ENCODE data around the gene ADAP2. TPM values are rescaled to one million over a fixed set of nuclear protein-coding genes. Genes with fewer than 3 reads are reported as not detected.
"Not testable (repeated sequence)": the region's sequence is repeated elsewhere in the genome, so short reads cannot be mapped to it uniquely, and the experiment has no call there.

The ADAP2 gene, protein sequence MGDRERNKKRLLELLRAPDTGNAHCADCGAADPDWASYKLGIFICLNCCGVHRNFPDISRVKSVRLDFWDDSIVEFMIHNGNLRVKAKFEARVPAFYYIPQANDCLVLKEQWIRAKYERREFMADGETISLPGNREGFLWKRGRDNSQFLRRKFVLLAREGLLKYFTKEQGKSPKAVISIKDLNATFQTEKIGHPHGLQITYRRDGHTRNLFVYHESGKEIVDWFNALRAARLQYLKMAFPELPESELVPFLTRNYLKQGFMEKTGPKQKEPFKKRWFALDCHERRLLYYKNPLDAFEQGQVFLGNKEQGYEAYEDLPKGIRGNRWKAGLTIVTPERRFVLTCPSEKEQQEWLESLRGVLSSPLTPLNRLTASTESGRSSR
- total RNA-seq, result 3.1 and 8.7 TPM in 2 replicates

DNA sequence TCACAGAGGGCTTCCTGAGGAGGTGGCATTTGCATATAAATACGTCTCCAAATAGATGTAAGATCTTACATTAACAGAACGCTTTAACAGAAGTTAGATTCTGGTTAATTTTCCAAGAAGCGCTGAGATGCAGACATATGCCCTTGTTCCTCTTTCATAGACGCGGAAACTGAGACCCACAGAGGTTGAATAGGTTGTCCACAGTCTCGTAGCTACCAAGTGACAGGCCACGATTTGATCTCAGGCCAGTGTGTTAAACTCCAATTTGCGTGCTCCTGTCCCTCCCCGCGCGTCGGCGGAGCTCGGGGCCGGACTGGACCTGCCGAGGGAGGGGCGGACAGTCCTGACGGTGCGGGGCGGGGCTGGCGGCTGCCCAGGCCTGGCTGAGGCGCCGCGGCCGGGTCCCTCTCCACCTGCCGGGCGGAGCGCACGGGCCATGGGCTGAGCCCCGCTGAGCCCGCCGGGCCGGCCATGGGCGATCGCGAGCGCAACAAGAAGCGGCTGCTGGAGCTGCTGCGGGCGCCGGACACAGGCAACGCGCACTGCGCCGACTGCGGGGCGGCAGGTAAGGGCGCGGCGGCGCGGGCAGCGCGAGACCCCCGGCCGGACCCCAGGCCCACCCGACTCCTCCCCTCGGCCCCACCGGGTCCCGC lies at the start of gene ADAP2:
TSS of gene ADAP2 (plus strand) at position 402 of the 653 bp plus-strand sequence. CDS start at position 472, 70 bp downstream.
- DNase-seq (ENCODE audit: low read depth), result no peak

DNA sequence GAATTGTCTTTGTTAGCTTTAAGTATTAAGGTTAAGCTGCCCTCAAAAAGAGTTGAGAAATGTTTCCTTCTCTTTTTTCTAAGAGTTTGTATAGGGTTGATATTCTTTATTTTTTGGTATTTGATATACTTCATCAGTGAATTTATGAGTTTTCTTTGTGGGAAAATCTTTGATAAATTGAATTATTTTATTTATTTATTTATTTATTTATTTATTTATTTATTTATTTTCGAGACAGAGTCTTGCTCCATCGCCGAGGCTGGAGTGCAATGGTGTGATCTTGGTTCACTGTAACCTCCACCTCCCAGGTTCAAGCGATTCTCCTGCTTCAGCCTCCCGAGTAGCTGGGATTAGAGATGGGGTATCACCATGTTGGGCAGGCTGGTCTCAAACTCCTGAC lies 35.6 kb upstream of the ADAP2 start:
- DNase-seq (ENCODE audit: low read depth), result no peak

DNA sequence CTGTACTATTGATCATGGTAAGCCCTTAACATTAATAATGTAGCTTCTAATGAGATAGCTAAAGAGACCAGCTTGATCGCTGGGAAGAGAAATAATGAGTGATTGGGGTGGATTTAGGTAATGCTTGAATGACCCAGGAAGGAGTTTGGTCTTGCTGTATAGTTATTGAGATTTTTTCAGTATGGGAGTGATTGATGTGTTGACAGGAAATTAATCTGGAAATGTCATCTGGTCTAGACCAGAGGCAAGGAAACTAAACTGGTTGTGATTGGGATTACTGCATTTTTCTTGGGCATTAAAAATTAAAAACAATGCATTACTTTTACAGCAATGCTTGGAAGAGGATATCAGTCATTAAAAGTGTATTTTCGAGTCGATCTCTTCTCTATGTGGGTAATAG lies 27.5 kb upstream of the ADAP2 start:
- DNase-seq (ENCODE audit: low read depth), result no peak

DNA sequence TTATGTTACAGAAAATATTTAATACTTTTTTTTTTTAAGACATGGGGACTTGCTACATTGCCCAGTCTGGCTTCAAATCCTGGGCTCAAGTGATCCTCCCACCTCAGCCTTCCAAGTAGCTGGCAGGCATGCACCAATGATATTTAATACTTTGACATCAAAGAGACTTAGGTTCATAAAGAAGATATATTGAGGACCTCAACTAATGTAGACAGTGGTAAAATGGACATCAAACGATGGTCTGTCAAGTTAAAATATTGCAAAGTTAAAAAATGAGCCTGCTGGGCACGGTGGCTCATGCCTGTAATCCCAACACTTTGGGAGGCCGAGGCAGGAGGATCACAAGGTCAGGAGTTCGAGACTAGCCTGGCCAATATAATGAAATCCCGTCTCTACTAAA lies 24.4 kb upstream of the ADAP2 start:
- no peak for DNase-seq (ENCODE audit: low read depth)

DNA sequence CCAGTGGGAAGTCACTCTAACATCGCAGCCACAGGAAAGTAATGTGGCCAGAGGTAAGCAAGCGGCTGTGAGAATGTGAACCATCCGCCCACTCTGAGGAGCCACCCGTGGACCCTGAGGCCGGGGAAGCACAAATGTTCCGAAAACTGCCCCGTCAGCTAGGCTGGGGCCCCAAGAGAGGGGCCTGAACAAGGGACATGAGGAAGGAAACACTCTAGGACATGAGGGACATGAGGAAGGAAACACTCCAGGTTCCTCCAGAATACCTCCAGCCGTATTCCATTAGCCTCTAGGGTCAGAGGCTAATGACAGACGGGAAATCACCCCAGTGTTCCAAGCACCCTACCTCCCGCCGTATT lies 16.0 kb upstream of the ADAP2 start:
- peak; percentile 15 for DNase-seq (ENCODE audit: low read depth)

DNA sequence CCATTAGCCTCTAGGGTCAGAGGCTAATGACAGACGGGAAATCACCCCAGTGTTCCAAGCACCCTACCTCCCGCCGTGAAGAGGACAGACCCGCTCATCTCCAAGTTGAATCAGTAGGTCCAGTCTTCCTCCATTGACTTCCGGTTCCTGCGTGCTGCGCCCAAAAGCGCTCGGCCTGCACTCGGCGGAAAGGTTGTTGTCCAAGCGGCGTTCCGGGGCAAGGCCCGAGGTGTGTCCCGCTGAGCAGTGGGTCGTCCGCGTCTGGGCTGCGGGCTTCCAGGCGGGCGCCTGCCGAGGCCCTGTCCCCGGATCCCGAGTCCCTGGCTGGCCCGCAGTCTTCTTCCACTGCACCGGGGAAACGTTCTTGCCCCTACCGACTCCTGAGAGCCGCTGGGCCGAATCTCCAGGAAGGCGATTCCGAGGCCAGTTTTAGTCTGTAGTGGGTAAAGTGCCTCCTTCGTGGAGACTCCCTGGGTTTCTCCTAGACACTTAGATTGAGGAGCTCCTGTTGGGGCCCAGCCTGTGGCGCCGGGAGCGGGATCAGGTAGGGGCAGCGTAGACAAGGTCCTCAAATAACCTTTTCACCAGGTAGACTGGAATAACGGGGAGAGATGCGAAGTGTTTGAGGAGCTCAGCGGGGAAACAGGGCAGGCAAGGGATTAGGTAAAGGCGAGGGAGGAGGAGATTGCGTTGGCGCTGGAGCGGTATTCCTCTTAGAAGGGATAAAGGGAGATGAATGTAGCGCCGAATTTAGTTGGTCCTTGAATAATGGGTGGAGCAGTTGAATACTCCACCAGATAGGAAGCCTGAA lies 15.4 kb upstream of the ADAP2 start, which contains the start of gene TEFM:
TSS of gene TEFM (minus strand) at position 138 of the 811 bp plus-strand sequence. CDS start at position 98, 40 bp downstream.
- peak; percentile 78 for DNase-seq (ENCODE audit: low read depth)

DNA sequence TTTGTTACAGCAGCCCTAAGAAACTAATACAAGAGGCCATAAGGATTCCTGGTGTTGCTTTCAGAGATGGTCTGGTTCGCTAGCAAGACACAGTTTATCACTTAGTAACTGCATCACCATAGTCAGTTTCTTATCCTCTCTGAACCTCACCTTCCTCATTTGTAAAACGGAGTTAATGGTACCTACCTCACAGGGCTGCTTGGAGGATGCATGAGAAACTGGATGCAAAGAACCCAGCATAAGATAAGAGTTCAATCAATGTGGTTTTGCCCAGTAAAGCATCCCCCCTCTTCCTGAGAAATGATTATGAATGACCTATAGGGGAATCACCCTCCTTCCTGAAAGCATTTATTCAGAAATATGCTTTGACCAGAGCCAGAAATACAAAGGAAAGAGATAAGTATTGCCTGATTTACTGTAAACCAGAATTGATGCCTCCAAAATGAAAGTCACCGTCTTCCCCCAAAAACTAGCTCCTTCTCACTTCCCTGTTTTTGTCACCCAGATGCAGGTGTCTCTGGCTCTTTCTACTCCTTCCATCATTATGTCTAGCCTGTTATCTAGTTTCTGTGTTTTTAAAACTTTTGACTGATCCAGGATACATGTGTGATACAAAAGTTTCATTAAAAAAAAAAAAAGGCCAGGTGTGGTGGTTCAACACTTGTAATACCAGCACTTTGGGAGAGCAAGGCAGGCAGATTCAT lies 12.9 kb upstream of the ADAP2 start:
- no peak for DNase-seq (ENCODE audit: low read depth)

DNA sequence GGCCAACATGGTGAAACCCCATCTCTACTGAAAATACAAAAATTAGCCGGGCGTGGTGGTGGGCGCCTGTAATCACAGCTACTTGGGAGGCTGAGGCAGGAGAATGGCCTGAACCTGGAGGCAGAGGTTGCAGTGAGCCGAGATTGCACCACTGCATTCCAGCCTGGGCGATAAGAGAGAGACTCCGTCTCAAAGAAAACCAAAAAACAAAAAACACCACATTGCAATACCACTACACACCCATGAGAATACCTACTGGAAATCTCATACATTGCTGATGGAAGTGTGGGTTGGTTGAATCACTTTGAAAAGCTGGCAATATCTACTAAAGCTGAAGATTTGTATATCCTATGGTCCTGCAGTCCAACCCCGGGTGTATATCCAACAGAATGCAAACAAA lies 11.6 kb upstream of the ADAP2 start:
- not testable (repeated sequence) for DNase-seq (ENCODE audit: low read depth)

DNA sequence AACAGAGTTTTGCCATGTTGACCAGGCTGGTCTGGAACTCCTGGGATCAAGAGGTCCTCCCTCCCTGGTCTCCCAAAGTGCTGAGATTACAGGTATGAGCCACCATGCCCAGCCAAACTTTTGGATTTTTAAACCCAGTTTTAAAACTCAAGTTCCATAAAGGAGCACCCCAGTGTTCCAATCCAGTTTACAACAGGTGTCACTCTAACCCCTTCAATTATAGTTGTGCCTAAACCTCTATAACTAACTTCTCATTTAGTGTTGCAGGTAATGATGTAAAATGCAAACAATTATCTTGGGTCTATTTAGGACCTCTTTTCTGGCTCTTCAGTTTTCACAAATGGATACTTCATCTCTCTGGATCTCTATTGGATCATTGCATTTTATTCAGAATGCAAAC lies 7.8 kb upstream of the ADAP2 start:
- no peak for DNase-seq (ENCODE audit: low read depth)

DNA sequence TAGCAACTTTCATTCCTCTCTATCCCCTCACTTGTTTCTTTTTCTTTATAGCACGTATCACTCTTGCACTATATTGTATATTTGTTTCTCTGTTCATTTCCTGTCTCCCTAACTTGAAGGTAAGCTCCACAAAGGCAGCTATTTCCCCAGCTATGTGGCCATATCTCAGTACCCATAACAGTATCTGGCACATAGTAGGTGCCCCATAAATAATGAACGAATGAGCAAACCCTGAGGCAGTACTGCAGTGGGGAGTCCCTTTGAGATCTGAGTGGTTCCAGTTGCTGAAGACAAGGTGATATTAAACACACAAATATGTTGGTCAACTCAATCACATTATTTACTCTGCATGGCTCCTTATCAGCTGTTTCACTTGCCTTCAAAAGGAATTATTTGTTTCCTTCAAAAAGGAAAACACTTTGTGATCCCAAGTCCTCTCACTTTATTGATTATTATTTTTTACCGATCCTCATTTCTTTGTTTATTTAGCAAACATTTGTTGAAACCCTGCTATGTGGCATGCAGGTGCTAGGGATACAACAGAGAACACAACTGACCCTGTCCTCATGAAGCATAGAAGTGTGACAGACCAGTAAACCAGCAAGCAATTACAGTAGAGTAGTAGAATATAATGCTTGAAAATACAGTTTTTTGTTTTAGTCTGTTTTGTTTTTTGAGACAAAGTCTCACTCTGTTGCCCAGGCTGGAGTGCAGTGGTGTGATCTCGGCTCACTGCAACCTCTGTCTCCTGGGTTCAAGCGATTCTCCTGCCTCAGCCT lies 5.7 kb upstream of the ADAP2 start:
- no peak for DNase-seq (ENCODE audit: low read depth)

DNA sequence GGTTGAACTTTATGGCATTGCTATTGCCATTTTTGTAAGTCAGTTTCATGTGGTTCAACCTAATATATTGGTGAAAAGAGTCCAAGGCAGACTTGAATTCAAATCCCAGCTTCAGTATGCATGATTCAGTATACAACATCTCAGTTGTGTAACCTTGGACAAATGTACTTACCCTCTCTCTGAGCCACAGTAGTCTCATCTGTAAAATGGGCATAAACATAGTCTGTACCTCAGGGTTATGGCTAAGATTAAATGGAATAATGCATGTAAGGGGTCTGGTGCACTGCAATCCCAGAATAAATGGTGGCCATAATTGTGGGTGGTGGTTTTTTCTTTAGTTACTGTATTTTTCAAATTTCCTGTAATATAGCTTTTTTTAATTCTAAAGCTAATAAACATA lies 4.7 kb upstream of the ADAP2 start:
- no peak for DNase-seq (ENCODE audit: low read depth)

DNA sequence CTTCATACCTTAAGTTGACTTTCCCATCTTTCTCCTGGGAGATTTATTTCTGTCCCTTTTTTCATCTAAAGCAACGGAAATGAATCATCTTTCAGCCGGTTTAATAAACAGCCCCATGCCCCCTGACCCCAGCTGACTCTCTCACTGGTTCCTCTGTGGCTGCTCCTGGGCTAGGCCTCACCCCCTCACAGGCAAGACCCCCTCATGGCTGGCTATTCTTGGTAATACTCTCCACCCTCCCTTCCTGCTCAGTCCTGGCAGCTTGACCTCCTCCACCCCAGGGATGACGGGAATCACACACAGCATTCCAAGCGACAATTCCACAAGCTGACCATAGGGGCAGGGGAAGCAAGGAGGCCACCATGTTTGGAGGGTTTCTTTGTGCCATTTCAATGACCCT lies 1.5 kb upstream of the ADAP2 start:
- DNase-seq (ENCODE audit: low read depth), result peak; percentile 13

DNA sequence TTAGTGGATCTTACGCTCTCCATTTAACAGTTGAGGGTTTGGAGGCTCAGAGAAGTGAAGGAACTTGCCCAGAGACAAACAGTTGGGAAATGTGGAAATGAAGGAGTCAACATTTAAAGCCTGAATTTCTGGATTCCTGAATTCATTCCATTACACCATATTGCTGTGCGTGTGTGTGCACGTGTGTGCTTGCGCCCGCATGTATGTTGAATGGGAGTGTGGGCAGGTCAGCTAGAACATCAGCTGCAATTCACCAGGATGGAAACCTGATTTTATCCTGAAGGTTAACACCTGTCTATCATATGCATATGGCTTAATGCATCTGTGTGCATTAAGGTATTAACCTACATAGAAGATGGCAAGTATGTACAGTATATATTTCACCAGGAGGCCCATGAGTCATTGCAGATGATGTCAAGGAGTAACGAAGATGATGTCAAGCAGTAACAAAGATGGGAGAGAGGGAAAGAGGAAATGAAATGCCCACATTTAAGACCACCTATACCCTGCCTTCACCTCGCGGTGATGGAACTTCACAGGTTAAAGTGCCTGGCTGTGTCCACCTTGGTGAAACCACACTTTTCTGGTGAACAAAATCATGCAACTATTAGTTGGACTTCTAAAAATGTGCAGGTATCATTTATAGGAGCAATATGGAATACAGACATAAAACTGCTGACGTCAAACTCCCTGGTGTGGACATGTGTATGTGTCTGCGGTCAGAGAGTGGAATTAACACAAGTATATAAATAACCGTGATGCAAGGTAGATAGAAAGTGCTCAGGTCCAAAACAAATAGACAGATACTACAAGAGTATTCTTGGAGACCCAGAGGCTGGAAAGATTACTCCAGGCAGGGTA lies 832 bp upstream of the ADAP2 start:
- no peak for DNase-seq (ENCODE audit: low read depth)

DNA sequence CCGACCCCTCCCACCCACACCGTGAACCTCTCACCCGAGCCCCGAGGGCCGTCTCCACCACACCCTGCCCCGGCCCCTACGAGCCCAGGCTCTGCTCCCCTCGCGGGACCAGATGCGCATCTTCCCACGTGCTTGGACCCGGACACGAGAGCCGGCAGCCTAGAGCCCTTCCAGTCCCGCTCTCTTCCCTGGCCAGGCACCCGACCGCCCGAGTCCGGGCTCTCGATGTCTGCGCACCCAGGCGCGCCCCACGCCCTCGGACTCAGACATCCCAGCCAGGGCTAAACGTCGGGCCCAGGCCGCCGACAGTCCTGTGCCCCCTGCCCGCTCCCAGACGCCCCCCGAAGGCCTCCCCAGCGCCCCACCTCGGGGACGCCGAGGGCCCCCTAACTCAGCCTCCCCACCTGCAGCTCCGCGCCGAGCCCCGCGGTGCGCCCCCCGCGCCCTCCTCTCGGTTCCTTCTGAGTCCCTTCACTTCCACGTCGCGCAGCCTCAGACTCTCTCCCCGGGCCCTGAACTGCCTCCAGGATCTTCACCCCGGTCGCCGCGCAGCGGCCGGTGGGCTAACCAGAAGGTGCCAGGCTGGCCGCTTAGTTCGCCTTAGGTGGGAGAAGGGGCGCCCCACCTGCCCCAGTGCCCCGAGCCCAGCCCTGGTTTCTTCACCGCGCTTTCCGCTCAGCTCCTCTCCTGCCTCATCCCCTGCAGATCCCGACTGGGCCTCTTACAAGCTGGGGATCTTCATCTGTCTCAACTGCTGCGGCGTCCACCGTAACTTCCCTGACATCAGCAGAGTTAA lies 688 bp downstream of the ADAP2 start:
- no peak for DNase-seq (ENCODE audit: low read depth)

DNA sequence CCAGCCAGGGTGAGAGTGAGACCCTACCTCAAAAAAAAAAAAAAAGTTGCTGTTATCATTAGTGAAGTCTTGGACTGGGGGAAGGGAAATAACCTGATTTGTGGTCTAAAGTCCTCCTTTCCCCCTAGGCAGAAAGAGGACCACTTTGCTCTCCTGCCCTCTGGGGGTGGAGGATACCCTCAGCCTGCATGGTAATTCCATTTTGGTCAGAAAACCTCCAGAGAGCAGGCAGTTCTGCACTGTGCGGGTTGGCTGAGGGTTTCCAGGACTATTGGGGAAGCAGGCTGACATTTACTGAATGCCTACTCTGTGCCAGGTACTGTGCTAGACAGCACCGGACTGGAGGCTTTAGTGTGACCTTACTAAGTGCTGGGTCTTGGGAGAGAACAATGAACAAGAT lies 2.6 kb downstream of the ADAP2 start:
- DNase-seq (ENCODE audit: low read depth), result no peak

DNA sequence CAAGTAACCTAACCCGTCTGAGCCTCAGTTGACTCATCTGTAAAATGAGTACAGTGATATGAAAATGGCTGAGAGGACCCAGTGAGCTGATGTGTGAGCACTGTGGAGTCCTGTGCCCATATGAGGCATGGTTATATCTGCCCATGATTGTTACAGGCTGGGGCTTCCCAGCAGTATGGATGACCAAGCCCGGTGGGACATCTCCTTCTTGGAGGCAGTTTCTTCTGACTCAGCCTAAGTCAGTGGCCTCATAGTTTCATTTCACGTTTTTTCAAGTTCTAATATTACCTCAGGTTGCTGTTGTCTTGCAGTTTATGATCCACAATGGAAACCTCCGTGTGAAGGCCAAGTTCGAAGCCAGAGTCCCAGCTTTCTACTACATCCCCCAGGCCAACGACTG lies 4.8 kb downstream of the ADAP2 start:
- DNase-seq (ENCODE audit: low read depth), result no peak

DNA sequence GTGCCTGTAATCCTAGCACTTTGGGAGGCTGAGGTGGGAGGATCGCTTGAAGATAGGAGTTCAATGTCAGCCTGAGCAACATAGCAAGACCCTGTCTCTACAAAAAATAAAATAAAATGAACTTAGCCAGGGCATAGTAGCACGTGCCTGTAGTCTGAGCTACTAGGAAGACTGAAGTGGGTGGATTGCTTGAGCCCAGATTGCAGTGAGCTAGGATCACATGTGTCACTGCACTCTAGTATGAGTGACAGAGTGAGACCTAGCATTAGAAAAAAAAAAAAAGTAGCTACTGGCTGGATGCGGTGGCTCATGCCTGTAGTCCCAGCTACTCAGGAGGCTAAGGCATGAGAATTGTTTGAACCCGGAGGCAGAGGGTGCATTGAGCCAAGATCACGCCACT lies 6.0 kb downstream of the ADAP2 start:
- DNase-seq (ENCODE audit: low read depth), result no peak

DNA sequence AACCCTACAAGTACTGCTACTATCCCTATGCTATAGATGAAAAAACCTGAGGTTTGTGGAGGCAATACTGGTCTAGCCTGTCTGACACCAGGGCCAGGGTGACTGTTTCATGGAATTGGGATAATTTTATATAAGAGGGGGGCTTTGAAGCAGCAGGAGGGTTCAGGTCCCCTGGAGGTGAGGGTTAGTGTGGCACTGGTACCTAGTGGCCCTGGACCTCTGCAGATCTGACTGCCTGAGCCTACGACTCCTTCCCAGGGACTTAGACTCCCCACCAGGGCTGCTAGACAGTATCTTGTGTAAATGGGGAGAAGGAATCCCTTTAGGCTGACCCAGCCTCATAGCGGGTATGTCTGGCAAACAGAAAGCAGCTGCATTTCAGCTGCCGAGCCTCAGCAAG lies 6.8 kb downstream of the ADAP2 start:
- no peak for DNase-seq (ENCODE audit: low read depth)

DNA sequence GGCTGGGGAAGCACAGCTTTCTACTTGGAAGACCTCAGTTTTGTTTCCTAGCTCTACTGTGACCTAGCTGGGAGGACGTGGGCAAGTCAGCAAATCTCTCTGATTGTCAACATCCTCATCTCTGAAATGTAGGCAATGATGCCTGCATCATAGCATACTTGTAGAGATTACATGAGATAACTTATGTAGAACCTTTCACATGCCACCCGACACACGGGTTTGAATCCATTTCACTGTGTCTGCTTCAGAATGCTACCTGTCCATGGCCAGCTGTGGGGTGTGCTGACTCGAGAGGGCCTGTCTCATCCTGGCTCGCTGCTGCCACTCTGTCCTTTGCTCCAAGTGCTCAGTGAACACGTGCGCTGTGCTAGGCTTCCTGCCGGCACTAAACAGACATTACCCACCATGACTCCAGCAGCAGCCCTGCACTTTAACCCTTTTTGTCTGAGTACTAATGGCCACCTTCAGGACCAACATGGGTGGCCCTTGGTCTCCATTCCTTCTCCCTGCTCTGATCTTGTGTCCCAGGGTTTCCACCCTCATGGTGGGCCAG lies 7.4 kb downstream of the ADAP2 start:
- DNase-seq (ENCODE audit: low read depth), result no peak
